Psoas muscle (tissue), 8 donors: ENCODE data around the gene SLC26A9. TPM values are rescaled to one million over a fixed set of nuclear protein-coding genes. Genes with fewer than 3 reads are reported as not detected.
"Not testable (repeated sequence)": the region's sequence is repeated elsewhere in the genome, so short reads cannot be mapped to it uniquely, and the experiment has no call there.

Experiments
- ATAC-seq, 4 donors: fragments of 200-7000 bp; cut with Tn5 transposase; one replicate each; pipeline ENCODE4 v1.9.1; 2020; ENCODE audit warnings: moderate library complexity in 3 of 4, mild to moderate bottlenecking in 2 of 4
- DNase-seq, 2 donors: peaks; one replicate each; pipeline ENCODE4 v3.0.0-alpha.2; 2020
- H3K27ac ChIP-seq: fragments of 200-600 bp; one replicate; pipeline ENCODE4 v1.8.0; 2022
- H3K27me3 ChIP-seq, 3 donors: fragments of 200-600 bp in 1 of 3; one replicate each; pipeline versions ENCODE4 v1.6.1 to v1.8.0; 2013 to 2022; ENCODE audit warnings: low read length in 2 of 3, mild to moderate bottlenecking in 2 of 3, moderate library complexity in 1 of 3; ENCODE audit not compliant: insufficient read depth in 3 of 3
- H3K36me3 ChIP-seq, 2 donors: fragments of 200-600 bp in 1 of 2; one replicate each; pipeline versions ENCODE4 v1.6.1 to v1.8.0; 2013 to 2022; ENCODE audit warnings: low read depth in 1 of 2, mild to moderate bottlenecking in 1 of 2, moderate library complexity in 1 of 2; ENCODE audit not compliant: insufficient read depth in 1 of 2
- H3K4me1 ChIP-seq: fragments of 200-600 bp; one replicate; pipeline ENCODE4 v1.8.0; 2022
- H3K4me3 ChIP-seq: fragments of 200-600 bp; one replicate; pipeline ENCODE4 v1.8.0; 2022; ENCODE audit warnings: mild to moderate bottlenecking
- H3K9me3 ChIP-seq: fragments of 200-600 bp; one replicate; pipeline ENCODE4 v1.8.0; 2022
- WGBS, 3 donors: extraction: QIAGEN DNeasy Blood & Tissue Kit; methylation state at CpG; one replicate each; pipeline versions ENCODE4 v1.1.6 to v1.1.7; 2013; 5-methylcytosine and 5-hydroxymethylcytosine counted together
- intact Hi-C, 2 donors: fragments of 100-400 bp; cut with DNase I; formaldehyde crosslinking; loops; one replicate each; pipeline versions ENCODE4 v1.11.0 to v1.14.2; 2022
- polyA plus RNA-seq, 3 donors: library from polyadenylated mRNA; stranded (reverse); fragments of 200-250 nt; gene quantifications; one replicate each; pipeline ENCODE4 v1.2.3, GENCODE V29; 2013
- total RNA-seq, 4 donors: library from RNA; stranded (reverse); fragmentation: NEBNext Ultra II Directional in 2 of 4; extraction: Animal tissue kit (Norgen Biotek cat#: 25700) in 2 of 4; gene quantifications; one replicate each; pipeline versions ENCODE4 v1.2.1 to v1.2.4, GENCODE V29; 2021 to 2023
- TF ChIP-seq, protein P1 (sequence below): fragments of 200-600 bp; IDR thresholded peaks from one replicate; pipeline ENCODE4 v1.8.0; 2022; ENCODE audit warnings: antibody characterized with exemption
- donor health status: healthy with polysubstance abuse.
- donor health status: DM: no; HTN: no; CAD: no; lungs with moderate emphysema.
- donor health status: Bipolar disorder and iron deficiency.
- donor health status: healthy.
- donor health status: DM: yes; HTN: yes; CAD: no.
- donor health status: DM: no; HTN: no; CAD: no.
- donor health status: DM: no; HTN: no; CAD: no.
- donor health status: DM: yes; HTN: yes; CAD: no.

SLC26A9 gene
- total and polyA plus RNA-seq, 7 donors = 0.15 to 5.5 (median 0.42) TPM

DNA sequence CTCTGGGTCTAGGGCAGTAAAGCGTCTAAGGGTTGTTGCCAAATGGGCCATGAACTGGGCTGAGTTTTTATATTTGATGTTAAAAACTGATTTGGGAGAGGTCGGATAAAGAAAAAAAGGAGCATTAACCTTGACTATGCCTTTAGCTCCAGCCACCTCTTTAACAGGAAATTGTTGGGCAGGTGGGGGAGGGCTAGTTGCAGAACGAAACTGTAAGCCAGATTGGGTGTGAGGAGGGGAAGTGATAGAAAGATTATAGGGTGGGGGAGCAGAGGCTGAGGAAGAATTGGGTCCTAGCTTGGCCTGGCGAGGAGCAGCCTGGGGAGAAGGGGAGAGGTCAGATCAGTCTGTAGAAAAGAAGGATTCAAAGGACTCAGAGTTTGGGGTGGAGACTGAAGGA is 54.2 kb downstream of the SLC26A9 start:
- H3K27me3 ChIP-seq, H3K4me3 ChIP-seq, intact Hi-C loops, H3K9me3 ChIP-seq, H3K36me3 ChIP-seq, H3K4me1 ChIP-seq, DNase-seq, H3K27ac ChIP-seq, ATAC-seq: not testable (repeated sequence)
- 81 to 97% (median 87%) methylated on average over 4 of the region's 4 CpGs for WGBS, 3 donors

- Histone ChIP-seq H3K4me3 (no peak overlapping the region), H3K9me3 (peaks cover 3% of the 10 kb centered on the region), H3K27ac (no peak overlapping the region), H3K27me3 (no peaks in the 10 kb centered on the region), H3K4me1 (no peaks in the 10 kb centered on the region), H3K36me3 (no peaks in the 10 kb centered on the region)
- TF ChIP-seq, protein P1, sequence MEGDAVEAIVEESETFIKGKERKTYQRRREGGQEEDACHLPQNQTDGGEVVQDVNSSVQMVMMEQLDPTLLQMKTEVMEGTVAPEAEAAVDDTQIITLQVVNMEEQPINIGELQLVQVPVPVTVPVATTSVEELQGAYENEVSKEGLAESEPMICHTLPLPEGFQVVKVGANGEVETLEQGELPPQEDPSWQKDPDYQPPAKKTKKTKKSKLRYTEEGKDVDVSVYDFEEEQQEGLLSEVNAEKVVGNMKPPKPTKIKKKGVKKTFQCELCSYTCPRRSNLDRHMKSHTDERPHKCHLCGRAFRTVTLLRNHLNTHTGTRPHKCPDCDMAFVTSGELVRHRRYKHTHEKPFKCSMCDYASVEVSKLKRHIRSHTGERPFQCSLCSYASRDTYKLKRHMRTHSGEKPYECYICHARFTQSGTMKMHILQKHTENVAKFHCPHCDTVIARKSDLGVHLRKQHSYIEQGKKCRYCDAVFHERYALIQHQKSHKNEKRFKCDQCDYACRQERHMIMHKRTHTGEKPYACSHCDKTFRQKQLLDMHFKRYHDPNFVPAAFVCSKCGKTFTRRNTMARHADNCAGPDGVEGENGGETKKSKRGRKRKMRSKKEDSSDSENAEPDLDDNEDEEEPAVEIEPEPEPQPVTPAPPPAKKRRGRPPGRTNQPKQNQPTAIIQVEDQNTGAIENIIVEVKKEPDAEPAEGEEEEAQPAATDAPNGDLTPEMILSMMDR = no peak
- intact Hi-C loops = no loop called here
- no peak for DNase-seq
- ATAC-seq = no peak
These were observed 59.5 kb downstream of the SLC26A9 start for GRCh38 chr1:205883792-205884191.

DNA sequence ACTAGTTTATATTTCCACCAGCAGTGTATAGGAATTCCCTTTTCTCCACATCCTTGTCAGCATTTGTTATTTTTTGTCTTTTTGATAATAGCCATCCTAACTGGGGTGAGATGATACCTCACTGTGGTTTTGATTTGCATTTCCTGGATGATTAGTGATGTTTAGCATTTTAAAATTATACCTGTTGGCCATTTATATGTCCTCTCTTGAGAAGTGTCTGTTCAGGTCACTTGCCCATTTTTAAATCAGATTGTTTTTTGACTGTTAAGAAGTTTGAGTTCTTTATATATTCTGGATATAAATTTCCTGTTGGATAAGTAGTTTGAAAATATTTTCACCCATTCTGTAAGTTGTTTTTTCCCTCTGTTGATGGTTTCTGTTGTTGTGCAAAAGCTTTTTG is 62.3 kb downstream of the SLC26A9 start:
- DNase-seq (no peak), ATAC-seq (no peak)
- Histone ChIP-seq H3K36me3 (no peaks in the 10 kb centered on the region), H3K27ac (no peak overlapping the region), H3K4me1 (no peaks in the 10 kb centered on the region), H3K9me3 (peaks cover 3% of the 10 kb centered on the region), H3K4me3 (no peak overlapping the region), H3K27me3 (no peaks in the 10 kb centered on the region)
- TF ChIP-seq, protein P1 = no peak
- intact Hi-C loops = no loop called here

GRCh38 chr1:205879974-205880373 is 63.3 kb downstream of the SLC26A9 start:
- Histone ChIP-seq H3K9me3 (peaks cover 3% of the 10 kb centered on the region), H3K27me3 (no peaks in the 10 kb centered on the region), H3K4me3 (no peak overlapping the region), H3K27ac (no peak overlapping the region), H3K4me1 (no peaks in the 10 kb centered on the region), H3K36me3 (no peaks in the 10 kb centered on the region)
- ATAC-seq = no peak
- TF ChIP-seq, protein P1 = no peak
- 94 to 100% (median 96%) methylated on average over 1 of the region's 1 CpG for WGBS, 3 donors
- intact Hi-C loops = no loop called here
- no peak for DNase-seq

- ATAC-seq (no peak), DNase-seq (no peak)
- Histone ChIP-seq H3K4me3 (no peak overlapping the region), H3K36me3 (no peaks in the 10 kb centered on the region), H3K27ac (no peak overlapping the region), H3K27me3 (no peaks in the 10 kb centered on the region), H3K4me1 (no peaks in the 10 kb centered on the region), H3K9me3 (peaks cover 3% of the 10 kb centered on the region)
- intact Hi-C loops = no loop called here
- TF ChIP-seq, protein P1 = no peak
These were observed 65.2 kb downstream of the SLC26A9 start for GRCh38 chr1:205878026-205878425.

DNA sequence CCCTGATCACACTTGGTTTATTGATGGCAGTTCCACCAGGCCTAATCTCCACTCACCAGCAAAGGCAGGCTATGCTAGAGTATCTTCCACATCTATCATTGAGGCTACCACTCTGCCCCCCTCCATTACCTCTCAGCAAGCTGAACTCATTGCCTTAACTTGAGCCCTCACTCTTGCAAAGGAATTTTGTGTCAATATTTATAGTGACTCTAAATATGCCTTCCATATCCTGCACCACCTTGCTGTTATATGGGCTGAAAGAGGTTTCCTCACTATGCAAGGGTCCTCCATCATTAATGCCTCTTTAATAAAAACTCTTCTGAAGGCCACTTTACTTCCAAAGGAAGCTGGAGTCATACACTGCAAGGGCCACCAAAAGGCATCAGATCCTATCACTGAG is 70.1 kb downstream of the SLC26A9 start:
- H3K36me3 ChIP-seq, H3K27me3 ChIP-seq, ATAC-seq, H3K27ac ChIP-seq, H3K4me3 ChIP-seq, H3K4me1 ChIP-seq, intact Hi-C loops, H3K9me3 ChIP-seq, DNase-seq: not testable (repeated sequence)
